ENCODE results near the gene PDE1A.

The PDE1A gene

DNA sequence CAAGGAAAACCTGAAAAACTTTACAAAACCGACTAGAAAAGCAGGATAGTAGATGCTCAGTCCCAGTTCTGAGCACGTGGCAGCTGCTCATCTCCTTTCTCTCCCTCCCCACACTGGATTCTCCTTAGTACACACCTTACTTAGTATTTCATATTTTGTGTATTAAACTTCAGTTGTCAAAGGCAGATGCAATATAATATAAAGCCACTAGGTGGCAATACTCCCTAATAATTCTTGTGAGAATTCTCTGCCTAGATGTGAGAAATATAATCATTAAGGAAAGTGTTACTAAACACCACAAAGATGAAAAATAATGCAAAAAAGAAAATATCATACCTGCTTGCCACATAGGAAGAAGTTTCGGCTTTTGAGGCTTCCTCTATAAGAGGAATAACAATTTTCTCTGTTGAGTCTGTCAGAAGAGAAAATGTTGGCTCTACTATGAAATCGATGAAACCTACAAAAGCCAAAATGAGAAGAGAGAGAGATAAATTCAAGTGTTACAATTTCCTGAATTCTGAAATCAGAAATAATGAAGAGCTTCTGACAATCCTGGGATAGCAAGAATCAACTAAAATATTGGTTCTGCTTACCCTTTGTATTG lies 240.6 kb downstream of the PDE1A start:
- DNase-seq = peak; percentile 58

DNA sequence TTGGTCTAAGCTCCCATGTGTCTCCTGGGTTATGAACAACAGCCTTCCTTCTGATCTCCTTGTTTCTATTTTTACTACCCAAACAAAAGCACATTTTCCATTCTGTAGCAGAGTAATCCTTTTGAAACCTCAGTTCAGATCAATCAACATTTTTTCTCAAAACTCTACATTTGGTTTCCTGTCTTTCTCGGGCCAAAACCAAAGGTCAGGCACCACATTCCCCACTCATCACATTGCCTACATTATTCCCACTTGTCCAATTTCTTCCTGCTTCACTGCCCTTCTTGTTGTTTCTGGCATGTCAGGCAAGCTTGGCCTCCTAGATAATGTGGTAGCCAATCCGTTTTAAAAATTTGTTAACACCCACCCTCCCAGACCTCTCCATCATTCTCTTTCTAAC lies 244.4 kb downstream of the PDE1A start:
- DNase-seq = no peak

DNA sequence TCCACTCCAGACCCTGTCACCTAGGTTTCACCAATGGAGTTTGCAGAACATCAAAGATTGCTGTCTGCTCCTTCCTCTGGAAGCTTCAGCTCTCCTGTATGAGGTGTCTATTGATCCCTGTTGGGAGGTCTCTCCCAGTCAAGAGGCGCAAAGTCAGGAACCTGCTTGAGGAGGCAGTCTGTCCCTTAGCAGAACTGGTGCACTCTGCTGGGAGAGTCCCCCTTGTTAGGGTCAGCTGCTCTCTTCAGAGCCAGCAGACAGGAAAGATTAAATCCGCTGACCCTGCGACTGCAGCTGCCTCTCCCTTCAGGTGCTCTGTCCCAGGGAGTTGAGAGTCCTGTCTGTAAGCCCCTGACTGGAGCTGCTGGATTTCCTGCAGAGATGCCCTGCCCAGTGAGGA lies 245.5 kb downstream of the PDE1A start:
- no peak for DNase-seq

DNA sequence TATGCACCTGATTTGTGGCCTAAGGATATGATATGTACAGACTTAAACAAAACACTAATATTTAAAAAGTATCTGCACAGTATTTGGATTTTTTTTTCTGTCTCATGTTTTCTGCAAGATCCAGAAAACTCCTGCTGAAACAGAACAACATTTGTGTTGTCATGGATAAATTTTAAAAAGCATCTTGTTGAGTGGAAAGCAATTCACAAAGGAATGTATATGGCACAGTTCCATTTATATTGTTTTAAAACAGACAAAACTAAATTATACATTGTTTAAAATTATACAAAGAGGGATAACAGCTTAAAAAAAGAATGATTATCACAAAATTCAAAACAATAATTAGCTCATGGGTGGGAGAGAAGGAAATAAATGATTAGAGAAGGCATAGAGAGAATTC lies 247.7 kb downstream of the PDE1A start:
- DNase-seq = no peak

DNA sequence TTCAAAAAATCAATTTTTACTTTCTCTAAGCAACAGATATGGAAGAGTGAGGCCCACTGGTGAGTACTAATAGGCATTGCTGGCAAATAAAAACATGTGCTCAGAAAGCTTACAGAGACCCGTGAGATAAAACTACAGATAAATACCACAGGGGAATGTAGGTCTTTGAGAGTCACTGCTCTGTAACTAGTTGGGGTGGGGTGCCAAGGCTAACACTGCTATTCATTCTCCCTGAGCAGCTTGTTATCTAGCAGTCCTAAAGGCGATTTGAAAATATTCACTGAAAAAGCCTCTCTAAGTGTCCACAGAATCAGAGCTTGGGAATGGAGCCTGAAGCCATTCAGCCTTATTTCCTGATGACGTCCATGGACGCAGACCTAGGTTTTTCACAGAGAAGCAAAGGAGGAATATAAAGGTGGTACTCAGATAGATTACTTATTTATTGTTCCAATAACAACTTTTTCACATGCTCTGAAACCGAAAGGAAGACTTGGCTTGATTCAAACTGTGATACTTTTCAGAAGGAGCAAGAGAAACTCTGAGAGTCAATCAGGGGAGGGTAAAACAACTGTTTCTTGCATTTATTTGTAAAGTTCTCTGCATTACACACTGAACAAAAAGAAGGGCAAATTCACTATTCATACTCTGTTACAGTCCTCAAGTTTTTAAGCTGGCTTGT lies 252.8 kb downstream of the PDE1A start:
- no peak for DNase-seq

GRCh38 chr2:182170341-182170740 lies 256.5 kb downstream of the PDE1A start:
- DNase-seq = no peak

DNA sequence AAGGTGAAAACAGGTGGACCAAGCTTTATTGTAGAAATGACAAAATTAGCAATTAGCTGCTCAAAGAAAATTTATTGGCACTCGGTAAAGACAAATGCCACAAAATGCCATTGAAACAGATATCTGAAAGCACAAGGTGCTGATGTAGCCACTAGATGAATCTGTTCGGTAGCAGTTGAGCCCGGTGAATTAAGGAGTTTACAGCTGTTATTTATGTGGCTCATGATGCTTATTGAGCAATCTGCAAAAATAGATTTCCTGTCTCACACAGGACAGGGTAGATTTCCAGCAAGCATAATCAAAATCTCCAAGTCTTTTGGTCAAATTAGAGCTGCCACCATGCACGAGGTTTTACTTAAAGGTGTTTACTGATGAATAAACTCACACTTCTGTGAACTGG lies 259.0 kb downstream of the PDE1A start:
- DNase-seq = no peak

- no peak for DNase-seq
Observed at GRCh38 chr2:182166841-182167240, 260.0 kb downstream of the PDE1A start.

GRCh38 chr2:182166406-182166805 lies 260.4 kb downstream of the PDE1A start:
- no peak for DNase-seq

DNA sequence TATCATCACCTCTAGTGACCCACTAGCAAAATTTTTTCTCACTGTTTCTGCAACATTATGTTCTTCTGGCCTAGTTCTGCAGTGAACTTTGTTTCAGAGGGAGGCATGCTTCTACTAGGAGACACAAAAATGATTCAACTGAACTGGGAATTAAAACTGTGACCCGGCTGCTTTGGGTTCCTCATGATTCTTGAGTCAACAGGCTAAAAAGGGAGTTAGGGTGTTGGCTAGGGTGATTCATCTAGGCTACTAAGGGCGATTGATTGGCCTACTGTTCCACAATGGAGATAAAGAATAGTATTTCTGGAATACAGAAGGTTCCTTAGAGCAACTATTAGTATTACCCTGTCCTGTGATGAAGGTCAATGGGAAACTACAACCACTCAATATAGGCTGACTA lies 261.6 kb downstream of the PDE1A start:
- no peak for DNase-seq

- no peak for DNase-seq
Observed at GRCh38 chr2:182164686-182165085, 262.1 kb downstream of the PDE1A start.

DNA sequence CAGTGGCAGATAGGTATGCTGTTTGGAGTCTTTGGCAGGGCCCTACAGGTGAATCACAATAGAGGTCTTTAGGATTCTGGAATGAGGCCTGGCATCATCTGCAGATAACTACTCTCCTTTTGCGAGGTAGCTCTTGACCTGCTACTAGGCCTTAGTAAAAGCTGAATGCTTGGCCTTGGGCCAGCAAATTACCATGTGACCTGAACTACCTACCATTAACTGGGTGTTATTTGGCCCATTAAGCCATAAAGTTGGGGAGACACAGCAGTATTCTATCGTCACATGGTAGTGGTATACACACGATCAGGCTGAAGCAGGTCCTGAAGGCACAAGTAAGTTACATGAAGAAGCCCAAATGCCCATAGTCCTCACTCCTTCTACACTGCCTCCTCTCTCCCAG lies 263.0 kb downstream of the PDE1A start:
- DNase-seq = no peak

DNA sequence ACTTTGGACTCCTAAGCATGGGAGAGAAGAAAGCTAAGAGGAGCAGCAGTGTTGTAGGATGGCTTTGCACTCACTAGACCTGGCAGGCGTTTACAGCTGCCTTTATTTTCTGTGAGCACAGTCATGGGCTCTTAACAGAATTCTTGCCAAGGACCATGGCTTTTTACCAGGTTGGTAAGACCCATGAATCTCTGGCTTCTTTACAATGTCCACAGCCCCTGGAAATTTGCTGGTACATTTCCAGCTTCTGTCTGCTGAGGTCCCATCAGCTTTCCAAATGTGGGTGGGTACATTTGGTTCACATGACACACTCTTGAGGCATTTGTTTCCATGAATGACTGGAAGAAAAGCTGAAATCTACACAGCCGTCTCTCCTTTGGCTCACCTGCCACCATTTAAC lies 278.5 kb downstream of the PDE1A start:
- no peak for DNase-seq

GRCh38 chr2:182144776-182145165 lies 282.1 kb downstream of the PDE1A start:
- no peak for DNase-seq

DNA sequence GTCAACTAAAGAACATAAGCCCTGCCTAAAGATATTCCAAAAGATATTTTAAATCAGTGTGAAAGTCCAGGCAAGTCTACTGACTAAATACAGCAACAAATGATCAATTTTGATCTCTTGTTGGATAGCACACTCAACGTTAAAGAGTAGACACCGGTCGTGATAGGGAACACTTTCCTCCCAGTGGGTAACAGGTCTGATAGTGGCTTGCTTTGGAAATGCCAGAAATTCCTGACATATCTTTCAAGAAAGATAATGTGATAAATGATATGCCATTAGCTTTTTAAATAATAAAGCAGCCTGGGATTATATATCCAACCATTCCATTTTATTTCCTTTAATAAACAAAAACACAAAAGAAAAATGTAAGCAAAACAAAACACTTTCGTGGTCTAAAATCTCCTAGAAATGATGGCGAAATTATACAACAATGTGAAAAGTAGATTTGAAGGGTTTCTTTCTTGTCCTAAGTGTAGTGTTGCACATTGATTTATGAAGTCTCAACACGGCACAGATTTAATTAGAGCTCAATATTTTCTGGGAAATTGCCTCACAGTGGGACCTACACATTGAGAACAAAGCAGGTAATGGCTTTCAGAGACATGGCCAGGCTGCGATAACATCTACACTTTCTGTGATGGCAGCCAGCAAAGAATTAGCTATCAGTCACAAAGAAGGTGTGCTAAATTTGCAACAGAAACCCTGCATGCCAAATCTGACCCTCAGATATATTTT lies 282.6 kb downstream of the PDE1A start:
- DNase-seq = no peak

GRCh38 chr2:182142062-182142461 lies 284.8 kb downstream of the PDE1A start:
- DNase-seq = no peak

DNA sequence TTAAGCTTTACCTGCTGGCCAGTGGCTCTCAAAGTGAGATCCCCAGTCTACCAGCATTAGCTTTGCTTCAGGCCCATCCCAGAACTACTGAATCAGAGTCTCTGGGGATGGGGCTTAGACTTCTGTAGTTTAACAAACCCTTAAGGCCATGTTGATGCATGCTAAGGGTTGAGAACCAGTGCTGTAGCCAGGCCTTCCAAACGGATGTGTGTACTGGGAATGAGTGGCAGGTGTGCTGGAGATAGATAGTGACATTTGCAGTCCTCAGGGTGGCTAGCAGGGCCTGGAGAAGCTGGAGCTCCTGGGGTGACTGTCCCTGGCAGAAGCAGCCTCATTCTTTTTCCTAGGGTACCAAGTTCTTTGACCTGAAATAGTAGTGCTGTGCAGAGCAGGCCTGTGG lies 292.6 kb downstream of the PDE1A start:
- DNase-seq = no peak

DNA sequence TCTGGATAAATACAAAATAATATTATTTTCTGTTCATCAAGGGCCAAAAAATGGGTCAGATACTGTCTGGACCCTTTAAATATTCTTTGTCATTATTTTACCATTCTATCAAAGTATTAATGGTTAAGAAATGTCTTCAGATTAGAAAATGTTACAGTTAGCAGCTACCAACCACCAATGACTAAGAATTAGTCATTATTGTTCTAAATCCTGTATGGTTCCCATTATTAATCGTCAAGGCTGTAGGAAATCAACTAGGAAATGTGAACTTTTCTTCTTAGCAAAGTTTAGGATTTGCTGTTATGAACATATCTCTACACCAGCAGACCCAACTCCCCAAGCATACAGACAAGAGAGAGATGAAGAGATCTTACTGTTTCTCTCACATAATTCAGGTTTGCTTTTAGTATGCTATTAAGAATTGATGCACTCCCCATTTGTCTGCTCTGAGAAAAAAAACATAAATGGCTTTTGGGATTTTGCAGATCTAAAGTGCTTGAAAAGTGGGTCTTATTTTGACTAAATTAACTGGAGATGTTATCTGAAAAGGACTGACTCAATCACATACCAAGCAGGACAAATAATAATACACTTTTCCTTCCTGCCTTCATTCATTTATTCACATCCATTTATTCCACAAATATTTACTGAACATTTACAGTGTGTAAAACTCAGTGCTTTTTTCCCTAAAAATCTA lies 293.5 kb downstream of the PDE1A start:
- DNase-seq = no peak

- no peak for DNase-seq
Observed at GRCh38 chr2:182132605-182133004, 294.2 kb downstream of the PDE1A start.

- DNase-seq = no peak
Observed at GRCh38 chr2:182128821-182129707, 297.8 kb downstream of the PDE1A start.

- no peak for DNase-seq
Observed at GRCh38 chr2:182117196-182117595, 309.6 kb downstream of the PDE1A start.

DNA sequence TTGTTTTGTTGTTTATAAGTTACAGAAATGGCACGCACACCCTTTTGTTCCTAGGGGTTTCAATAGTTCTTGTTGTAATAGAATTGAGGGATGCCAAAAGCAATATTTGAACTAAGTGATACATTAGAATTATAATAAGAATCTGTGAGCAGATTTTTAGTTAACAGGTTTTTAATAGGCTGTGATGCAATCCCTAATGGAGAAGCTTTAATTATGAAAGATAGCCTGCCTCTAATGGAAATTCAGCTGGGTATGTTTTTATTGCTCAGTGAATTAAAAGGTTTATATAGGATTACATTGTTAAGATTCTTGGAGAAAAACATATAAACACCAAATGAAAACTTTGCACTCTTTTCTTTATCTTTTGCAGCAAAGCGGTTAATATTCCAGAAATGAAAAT lies 310.1 kb downstream of the PDE1A start:
- no peak for DNase-seq

- DNase-seq = no peak
Observed at GRCh38 chr2:182115258-182115657, 311.6 kb downstream of the PDE1A start.

All from hematopoietic multipotent progenitor cell treated with erythropoietin and hydrocortisone succinate and interleukin-3 and kit ligand, for 8 days (in vitro differentiated cells).